Activated CD4-positive, alpha-beta T cell treated with anti-CD3 and anti-CD28 coated beads for 36 hours (primary cell): Measurements from ENCODE around the gene ABCC4. TPM values are rescaled to one million over a fixed set of nuclear protein-coding genes. Genes with fewer than 3 reads are reported as not detected.

Experiments
- ATAC-seq: fragments of 200-7000 bp; cut with Tn5 transposase; one replicate; pipeline ENCODE4 v1.10.0; 2021; ENCODE audit warnings: mild to moderate bottlenecking, moderate library complexity
- CTCF ChIA-PET: fragments of 350-600 bp; sonication (Branson Sonifier 250); formaldehyde crosslinking; loops from one replicate; lab custom pipeline; 2021; ENCODE audit warnings: antibody characterized with exemption; lab: Charles Lee
- POLR2A ChIA-PET: fragments of 350-600 bp; sonication (Branson Sonifier 250); formaldehyde crosslinking; loops from one replicate; lab custom pipeline; 2021; ENCODE audit warnings: antibody characterized with exemption, inconsistent platforms; lab: Charles Lee
- DNase-seq: peaks from one replicate; pipeline ENCODE4 v3.0.0-alpha.2; 2020
- H3K27ac Mint-ChIP-seq: one replicate; pipeline ENCODE4 v1.8.0; 2021; ENCODE audit warnings: mixed read lengths
- H3K27me3 Mint-ChIP-seq: one replicate; pipeline ENCODE4 v1.8.0; 2021; ENCODE audit warnings: mixed read lengths
- H3K36me3 Mint-ChIP-seq: one replicate; pipeline ENCODE4 v1.8.0; 2021; ENCODE audit warnings: low read depth, mixed read lengths
- H3K4me1 Mint-ChIP-seq: one replicate; pipeline ENCODE4 v1.8.0; 2021; ENCODE audit warnings: mixed read lengths
- H3K4me3 Mint-ChIP-seq: one replicate; pipeline ENCODE4 v1.8.0; 2021; ENCODE audit warnings: mild to moderate bottlenecking, moderate library complexity, mixed read lengths
- H3K9me3 Mint-ChIP-seq: one replicate; pipeline ENCODE4 v1.8.0; 2021; ENCODE audit warnings: low read depth, mixed read lengths
- intact Hi-C, 2 experiments: fragments of 100-400 bp; cut with DNase I in 1 of 2; cut with micrococcal nuclease in 1 of 2; formaldehyde crosslinking; loops; one replicate each; pipeline versions ENCODE4 v1.14.2 to v1.15.1; 2022 to 2024; cut with DNase I, micrococcal nuclease
- total RNA-seq, 2 experiments: library from RNA; stranded (reverse); gene quantifications; one replicate each; pipeline ENCODE4 v1.2.3, GENCODE V29; 2021

The ABCC4 gene
- total RNA-seq, 2 experiments from 2014 or later = 9.0 to 9.5 TPM

DNA sequence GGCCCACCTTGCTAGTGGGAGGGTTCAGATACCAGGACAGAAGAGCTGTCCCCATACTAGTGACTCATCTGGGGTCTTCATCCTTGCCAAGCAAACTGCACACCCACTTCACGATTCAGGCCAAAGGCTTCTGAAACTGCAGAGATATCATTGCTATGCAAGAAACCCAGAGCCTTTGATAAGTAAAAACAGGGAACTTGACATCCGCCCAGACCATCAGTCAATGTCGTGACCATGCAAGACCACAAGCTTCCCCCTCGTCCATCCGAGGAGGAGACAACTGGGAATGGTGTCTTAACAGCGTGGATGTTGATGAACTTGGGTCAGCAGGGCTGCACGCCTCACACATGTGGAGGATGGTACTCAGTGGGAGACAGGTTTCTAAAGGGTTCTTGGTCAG lies 58.0 kb downstream of the ABCC4 start:
- POLR2A ChIA-PET = no interaction called here
- no peak for DNase-seq
- intact Hi-C loops = no loop called here

DNA sequence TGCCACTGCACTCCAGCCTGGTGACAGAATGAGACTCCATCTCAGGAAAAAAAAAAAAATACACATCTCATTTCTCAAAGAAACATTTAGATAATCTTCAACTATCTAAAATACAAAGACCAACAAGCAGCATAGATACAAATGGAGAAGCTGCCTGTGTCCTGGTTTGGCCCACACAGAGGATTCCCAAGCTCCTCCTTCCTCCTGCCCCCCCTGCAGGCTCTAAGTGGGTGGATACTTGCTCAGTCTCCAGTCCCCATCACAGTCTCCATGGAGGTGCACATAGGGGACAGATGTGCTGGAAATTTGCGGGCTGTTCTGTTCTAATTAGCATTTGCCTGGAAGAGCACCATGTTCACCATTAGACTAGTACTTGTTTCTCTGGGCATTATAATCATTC lies 59.9 kb downstream of the ABCC4 start:
- intact Hi-C loops = no loop called here
- no peak overlapping the region for H3K4me3 Mint-ChIP-seq
- CTCF ChIA-PET = interaction anchor here (1.3 to 1.6 kb wide), 2 partner anchors 50 to 163 kb away, joined by 3 to 4 read pairs; no protein-coding TSS in a partner anchor
- no peaks in the 10 kb centered on the region for H3K4me1 Mint-ChIP-seq
- H3K9me3 Mint-ChIP-seq = no peaks in the 10 kb centered on the region
- DNase-seq (no peak), ATAC-seq (no peak)
- POLR2A ChIA-PET = no interaction called here
- H3K27ac Mint-ChIP-seq = no peak overlapping the region
- H3K36me3 Mint-ChIP-seq = peaks cover 23% of the 10 kb centered on the region
- H3K27me3 Mint-ChIP-seq = no peaks in the 10 kb centered on the region

More for the DNA sequence above, 58.0 kb downstream of the ABCC4 start:
- no peaks in the 10 kb centered on the region for H3K27me3 Mint-ChIP-seq
- H3K36me3 Mint-ChIP-seq = peaks cover 28% of the 10 kb centered on the region
- CTCF ChIA-PET = interaction anchor here (0.7 kb wide), 1 partner anchor 475 kb away, joined by 3 read pairs; no protein-coding TSS in a partner anchor
- H3K4me3 Mint-ChIP-seq = no peak overlapping the region
- no peaks in the 10 kb centered on the region for H3K4me1 Mint-ChIP-seq
- no peak overlapping the region for H3K27ac Mint-ChIP-seq
- no peak for ATAC-seq
- H3K9me3 Mint-ChIP-seq = no peaks in the 10 kb centered on the region

DNA sequence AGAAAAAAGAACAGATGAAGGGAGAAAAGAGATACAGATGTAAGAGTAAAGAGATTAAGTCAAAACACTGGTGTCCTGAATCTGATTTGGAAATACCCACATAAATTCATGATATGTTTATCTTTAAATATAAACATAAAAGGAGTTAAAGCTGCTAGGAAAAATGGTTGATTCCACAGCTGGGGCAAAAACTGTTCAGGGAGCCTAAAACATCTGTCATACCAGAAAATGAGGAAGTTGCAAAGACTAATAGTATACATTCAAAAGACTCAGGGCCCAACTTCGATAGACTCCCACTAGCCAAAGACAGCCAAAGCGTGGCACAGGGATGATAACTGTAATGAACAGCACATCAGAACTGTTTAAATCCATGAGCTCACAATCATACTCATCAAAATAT lies 62.0 kb downstream of the ABCC4 start:
- DNase-seq (no peak), ATAC-seq (no peak)
- Mint-ChIP-seq H3K27ac (no peak overlapping the region), H3K4me3 (no peak overlapping the region), H3K27me3 (no peaks in the 10 kb centered on the region), H3K9me3 (no peaks in the 10 kb centered on the region), H3K4me1 (no peaks in the 10 kb centered on the region), H3K36me3 (peaks cover 16% of the 10 kb centered on the region)
- POLR2A ChIA-PET = no interaction called here
- CTCF ChIA-PET = interaction anchor here (0.6 to 1.8 kb wide), 2 partner anchors 141 to 576 kb away, joined by 3 to 4 read pairs; no protein-coding TSS in a partner anchor
- intact Hi-C loops = no loop called here

DNA sequence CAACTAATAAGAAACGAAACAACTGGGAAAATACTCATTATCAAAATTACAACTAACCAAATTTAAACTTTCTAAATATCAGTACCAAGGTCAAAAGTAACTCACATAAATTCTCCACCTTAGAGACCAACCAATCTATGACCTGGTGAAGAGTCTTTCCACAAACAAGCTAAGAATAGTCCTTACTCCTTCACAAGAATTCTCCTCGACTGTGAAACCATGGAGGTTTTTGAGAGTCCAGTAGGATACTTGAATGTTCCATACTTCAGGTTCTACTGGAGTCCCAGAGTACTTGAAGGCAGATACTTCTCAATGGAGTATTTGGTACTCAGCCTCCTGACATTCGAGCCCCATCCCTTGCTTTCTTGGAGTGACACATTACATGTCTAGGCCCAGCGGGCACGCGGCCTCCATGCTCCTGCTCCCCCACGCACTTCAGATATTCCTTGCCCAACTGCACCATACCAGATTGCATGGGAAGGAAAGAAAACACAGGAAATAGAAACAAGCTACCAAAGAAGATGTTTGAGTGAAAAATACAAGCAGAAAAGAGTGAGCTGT lies 63.9 kb downstream of the ABCC4 start:
- POLR2A ChIA-PET = no interaction called here

DNA sequence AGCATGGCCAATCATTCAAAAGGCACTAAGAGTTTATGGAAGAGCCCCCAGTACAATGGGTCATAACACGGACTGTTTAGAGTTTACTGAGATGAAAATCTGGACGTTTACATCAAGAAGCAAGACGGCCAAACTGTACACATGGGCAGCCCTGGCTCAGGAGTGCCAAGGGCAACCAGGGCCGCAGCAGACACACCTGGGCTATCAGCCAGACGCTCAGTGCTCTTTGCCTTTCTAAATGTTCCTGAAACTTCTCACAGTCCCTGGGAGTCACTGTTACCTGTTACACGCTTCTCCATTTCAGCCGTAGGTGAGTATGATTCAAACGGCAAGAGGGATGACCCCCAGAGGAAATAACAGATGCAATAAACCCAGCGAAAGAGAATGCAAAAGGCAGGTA lies 64.5 kb downstream of the ABCC4 start:
- DNase-seq (no peak), ATAC-seq (no peak)
- Mint-ChIP-seq H3K4me1 (no peaks in the 10 kb centered on the region), H3K9me3 (no peaks in the 10 kb centered on the region), H3K36me3 (peaks cover 20% of the 10 kb centered on the region), H3K27ac (no peak overlapping the region), H3K27me3 (no peaks in the 10 kb centered on the region), H3K4me3 (no peak overlapping the region)
- POLR2A ChIA-PET = no interaction called here
- CTCF ChIA-PET = no interaction called here
- intact Hi-C loops = no loop called here

More for the DNA sequence above, 63.9 kb downstream of the ABCC4 start:
- H3K27me3 Mint-ChIP-seq = no peaks in the 10 kb centered on the region
- no peak overlapping the region for H3K4me3 Mint-ChIP-seq
- no peak overlapping the region for H3K27ac Mint-ChIP-seq
- no peaks in the 10 kb centered on the region for H3K9me3 Mint-ChIP-seq
- DNase-seq = no peak
- intact Hi-C loops = no loop called here
- no peaks in the 10 kb centered on the region for H3K4me1 Mint-ChIP-seq
- ATAC-seq = no peak
- CTCF ChIA-PET = no interaction called here
- peaks cover 20% of the 10 kb centered on the region for H3K36me3 Mint-ChIP-seq

DNA sequence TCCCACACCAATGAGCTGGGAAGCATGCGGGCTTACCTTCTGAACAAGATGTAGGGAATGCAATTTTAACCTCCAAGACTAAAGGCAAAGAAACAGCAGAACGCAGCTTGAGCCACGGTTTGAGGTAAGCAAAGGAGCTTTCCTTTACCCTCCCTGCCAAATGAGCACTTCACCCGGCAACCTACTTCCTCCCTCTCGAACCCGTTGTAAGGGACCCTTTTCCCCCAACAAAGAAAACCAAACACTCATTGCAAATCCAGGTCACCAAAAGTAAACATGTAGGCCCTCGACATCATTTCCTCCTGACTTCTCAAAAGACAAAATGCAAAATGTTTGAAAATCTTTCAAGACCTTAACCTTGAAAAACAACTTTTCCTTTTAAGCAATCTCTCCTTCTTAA lies 65.3 kb downstream of the ABCC4 start:
- intact Hi-C loops = no loop called here
- DNase-seq (no peak), ATAC-seq (no peak)
- Mint-ChIP-seq H3K4me3 (no peak overlapping the region), H3K27me3 (no peaks in the 10 kb centered on the region), H3K27ac (no peak overlapping the region), H3K36me3 (peaks cover 14% of the 10 kb centered on the region), H3K9me3 (no peaks in the 10 kb centered on the region), H3K4me1 (no peaks in the 10 kb centered on the region)
- POLR2A ChIA-PET = no interaction called here
- CTCF ChIA-PET = no interaction called here

DNA sequence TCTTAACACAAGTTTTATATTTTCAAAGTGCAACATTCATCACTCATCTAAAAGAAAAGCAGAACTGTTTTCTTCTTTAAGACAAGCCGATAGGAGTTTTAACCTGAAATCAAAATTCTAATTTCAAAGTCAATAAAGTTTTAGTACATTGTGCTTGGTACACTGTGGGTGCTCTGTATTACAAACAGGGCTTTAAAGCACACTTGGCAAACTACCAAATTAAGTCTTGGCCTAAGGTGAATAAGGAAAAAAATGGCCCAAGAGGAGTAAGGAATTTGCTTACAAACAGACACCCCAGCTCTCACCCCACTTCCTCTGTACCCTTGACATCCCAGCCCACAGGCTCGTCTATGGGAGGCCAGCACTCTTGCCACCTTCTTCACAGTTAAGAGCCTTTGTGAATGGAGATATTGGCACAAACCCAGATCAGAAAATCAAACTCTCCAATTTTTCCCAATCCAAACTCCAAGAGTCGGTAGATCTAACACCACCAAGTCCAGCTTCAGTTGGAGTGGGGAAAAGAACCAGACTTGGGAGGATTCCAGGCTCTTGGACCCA lies 66.0 kb downstream of the ABCC4 start:
- ATAC-seq = no peak
- Mint-ChIP-seq H3K4me1 (no peaks in the 10 kb centered on the region), H3K4me3 (no peak overlapping the region), H3K27ac (no peak overlapping the region), H3K36me3 (peaks cover 14% of the 10 kb centered on the region), H3K9me3 (no peaks in the 10 kb centered on the region), H3K27me3 (no peaks in the 10 kb centered on the region)
- ChIA-PET CTCF (no interaction called here), POLR2A (no interaction called here)
- no peak for DNase-seq
- intact Hi-C loops = no loop called here

DNA sequence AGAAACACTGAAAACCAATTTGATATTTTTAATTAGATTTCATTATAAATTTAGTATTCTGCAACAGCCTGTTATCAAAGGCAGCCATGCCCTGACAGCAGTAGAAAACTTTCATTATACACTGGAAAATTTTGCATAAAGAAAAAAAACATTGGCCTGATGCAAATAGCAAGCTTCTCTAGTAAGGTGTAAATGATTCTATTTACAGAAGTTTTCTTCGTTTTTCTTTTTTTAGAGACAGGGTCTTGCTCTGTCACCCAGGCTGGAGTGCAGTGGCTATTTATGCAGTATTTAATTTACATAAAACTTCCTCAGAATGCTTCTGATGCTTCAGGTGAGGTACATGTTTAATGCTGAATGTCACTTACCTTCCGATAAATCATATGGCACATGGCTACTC lies 67.0 kb downstream of the ABCC4 start:
- ChIA-PET CTCF (no interaction called here), POLR2A (no interaction called here)
- intact Hi-C loops = no loop called here
- Mint-ChIP-seq H3K27me3 (no peaks in the 10 kb centered on the region), H3K4me1 (no peaks in the 10 kb centered on the region), H3K27ac (no peak overlapping the region), H3K9me3 (no peaks in the 10 kb centered on the region), H3K4me3 (no peak overlapping the region), H3K36me3 (peaks cover 11% of the 10 kb centered on the region)
- ATAC-seq = no peak
- DNase-seq = no peak

DNA sequence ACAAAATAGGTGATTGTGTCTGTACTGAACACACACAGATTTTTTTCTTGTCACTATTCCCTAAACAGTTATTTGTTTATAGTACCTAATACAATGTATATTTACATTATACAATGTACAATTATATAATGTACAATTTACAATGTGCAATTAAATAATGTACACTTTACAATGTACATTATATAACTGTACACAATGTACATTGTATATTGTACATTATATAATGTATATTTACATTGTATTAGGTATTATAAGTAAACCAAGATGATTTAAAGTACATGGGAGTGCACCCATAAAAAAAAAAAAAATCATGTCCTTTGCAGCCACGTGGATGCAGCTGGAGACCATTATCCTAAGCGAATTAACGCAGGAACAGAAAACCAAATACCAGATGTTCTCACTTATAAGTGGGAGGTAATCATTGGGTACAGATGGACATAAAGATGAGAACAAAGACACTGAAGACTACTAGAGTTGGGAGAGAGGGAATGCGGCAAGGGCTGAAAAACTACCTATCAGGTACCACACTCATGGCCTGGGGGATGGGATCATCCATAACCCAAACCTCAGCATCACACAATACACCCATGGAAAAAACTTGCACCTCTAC lies 68.1 kb downstream of the ABCC4 start:
- no peak for ATAC-seq
- H3K4me3 Mint-ChIP-seq = no peak overlapping the region
- no peaks in the 10 kb centered on the region for H3K9me3 Mint-ChIP-seq
- ChIA-PET POLR2A (no interaction called here), CTCF (no interaction called here)
- H3K27ac Mint-ChIP-seq = no peak overlapping the region
- no peaks in the 10 kb centered on the region for H3K27me3 Mint-ChIP-seq
- H3K36me3 Mint-ChIP-seq = peaks cover 8% of the 10 kb centered on the region
- intact Hi-C loops = no loop called here
- H3K4me1 Mint-ChIP-seq = no peaks in the 10 kb centered on the region
- DNase-seq = no peak

DNA sequence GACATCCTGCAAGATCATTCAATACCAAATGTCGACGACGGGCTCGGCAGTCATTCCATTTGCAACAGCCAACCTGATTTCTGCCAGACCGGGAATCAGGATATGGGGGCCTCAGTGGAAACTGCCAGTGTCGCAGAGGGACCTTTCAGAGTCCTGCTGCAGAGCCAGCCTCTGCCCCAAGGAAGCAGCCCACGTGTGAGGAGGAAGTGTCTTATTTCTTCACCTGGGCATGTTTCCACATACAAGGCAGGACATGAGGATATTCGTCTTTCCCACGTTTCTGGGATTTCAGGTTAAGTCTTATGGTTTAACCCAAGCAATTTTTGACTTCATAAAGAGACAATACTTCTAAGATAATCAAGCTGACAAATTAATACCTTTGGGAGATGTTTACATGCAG lies 69.9 kb downstream of the ABCC4 start:
- DNase-seq = no peak
- ChIA-PET POLR2A (no interaction called here), CTCF (interaction anchor here (0.7 kb wide), 1 partner anchor 377 kb away, joined by 3 read pairs; no protein-coding TSS in a partner anchor)
- no peaks in the 10 kb centered on the region for H3K27me3 Mint-ChIP-seq
- H3K4me1 Mint-ChIP-seq = peaks cover 8% of the 10 kb centered on the region
- H3K36me3 Mint-ChIP-seq = peaks cover 5% of the 10 kb centered on the region
- H3K9me3 Mint-ChIP-seq = no peaks in the 10 kb centered on the region
- no peak overlapping the region for H3K4me3 Mint-ChIP-seq
- no peak for ATAC-seq
- H3K27ac Mint-ChIP-seq = no peak overlapping the region
- intact Hi-C loops = no loop called here

DNA sequence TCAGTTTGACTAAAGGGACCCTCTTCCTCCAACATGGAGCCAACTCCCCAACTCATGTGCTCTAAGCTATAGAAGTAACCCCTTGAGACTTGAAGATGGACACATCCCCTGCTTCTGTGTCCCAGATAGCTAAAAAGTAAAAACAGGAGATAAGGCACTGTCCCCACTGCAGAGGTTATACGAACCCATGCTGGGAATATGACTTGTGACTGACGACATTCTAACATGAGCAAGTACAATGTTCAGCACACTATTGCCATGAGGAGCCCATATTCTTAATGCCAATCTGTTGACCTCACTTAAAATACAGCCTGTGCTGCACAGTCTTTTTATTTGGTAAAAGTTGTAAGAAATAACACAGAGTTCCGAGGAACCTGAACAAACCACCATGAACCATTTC lies 71.4 kb downstream of the ABCC4 start:
- H3K36me3 Mint-ChIP-seq = peaks cover 5% of the 10 kb centered on the region
- no peak for ATAC-seq
- no peak overlapping the region for H3K27ac Mint-ChIP-seq
- intact Hi-C loops = no loop called here
- no peaks in the 10 kb centered on the region for H3K27me3 Mint-ChIP-seq
- ChIA-PET POLR2A (no interaction called here), CTCF (no interaction called here)
- DNase-seq = no peak
- H3K9me3 Mint-ChIP-seq = no peaks in the 10 kb centered on the region
- peaks cover 8% of the 10 kb centered on the region for H3K4me1 Mint-ChIP-seq
- no peak overlapping the region for H3K4me3 Mint-ChIP-seq

DNA sequence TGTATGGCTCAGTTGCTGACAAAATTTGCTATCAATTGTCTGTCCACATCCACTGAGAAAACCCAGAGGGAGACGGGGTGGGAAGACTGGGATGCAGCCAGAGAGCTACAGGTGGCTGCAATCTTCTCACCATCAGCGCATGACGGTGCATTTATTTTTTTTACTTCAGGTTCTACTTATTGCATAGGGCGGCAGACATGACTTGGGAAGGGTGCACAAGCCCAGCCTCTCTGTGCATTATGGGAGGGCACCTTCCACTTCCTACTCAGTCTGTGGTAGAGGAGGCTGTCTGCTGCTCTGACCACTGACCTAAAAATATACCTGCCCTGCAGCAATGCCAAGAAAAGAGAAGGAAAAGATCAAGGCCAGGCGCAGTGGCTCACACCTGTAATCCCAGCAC lies 73.1 kb downstream of the ABCC4 start:
- no peak for DNase-seq
- POLR2A ChIA-PET = no interaction called here
- Mint-ChIP-seq H3K4me1 (peaks cover 8% of the 10 kb centered on the region), H3K27me3 (no peaks in the 10 kb centered on the region), H3K4me3 (no peak overlapping the region), H3K27ac (no peak overlapping the region), H3K9me3 (no peaks in the 10 kb centered on the region), H3K36me3 (peaks cover 5% of the 10 kb centered on the region)
- no peak for ATAC-seq
- CTCF ChIA-PET = no interaction called here
- intact Hi-C loops = no loop called here
